KBM-7 (cell line): ENCODE data around the gene SLC4A9.

Experiments
- DNase-seq: peaks from one replicate; pipeline ENCODE4 v3.0.0-alpha.2; 2015
- in situ Hi-C: fragments of 300-500 bp; cut with MboI; formaldehyde crosslinking; loops from 2 replicates; pipeline ENCODE4 v1.14.3; 2020; ENCODE audit warnings: low sequenced_read_pairs, low pct_unique_long_range_greater_than_20kb, mixed read lengths

SLC4A9 gene

DNA sequence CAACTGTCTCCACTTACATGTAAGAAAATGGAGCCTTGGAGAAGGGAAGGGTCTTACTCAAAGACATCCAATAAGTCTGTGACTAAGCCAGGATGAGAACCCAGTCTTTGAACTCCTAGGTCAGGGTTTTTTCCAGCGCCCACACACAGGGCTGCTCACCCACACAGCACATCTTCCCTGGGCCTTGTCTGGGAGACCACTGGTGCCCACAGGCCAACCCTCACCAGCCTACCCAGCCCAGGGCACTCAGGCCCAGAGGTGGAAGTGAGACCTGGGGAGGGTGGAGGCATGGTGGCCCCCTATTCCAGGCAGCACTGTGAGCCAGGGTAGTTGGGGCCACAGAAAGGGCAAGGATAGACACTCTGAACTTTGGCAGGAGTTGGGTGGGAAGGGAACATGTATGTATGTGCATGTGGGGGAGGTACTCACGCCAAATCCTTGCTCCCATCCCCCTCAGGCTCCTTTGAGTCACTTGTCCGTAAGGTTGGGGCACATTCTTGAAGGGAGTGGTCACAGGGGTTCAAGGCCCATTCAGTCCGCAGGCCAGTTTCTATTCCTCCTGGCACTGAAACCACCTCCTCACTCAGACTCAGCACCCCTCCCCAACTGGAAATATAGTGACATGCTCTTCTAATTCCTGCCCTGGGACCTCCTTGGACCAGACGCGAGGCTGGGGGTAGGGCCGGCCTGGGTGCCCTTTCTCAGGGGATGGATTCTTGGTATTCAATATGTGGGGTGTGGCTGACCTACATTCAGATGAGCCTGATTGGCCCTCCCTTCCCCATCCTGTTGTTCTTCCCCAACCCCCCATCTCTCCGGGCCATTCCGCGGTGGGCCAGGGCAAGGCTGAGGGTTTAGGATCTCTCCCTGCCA is 2.9 kb upstream of the SLC4A9 start:
- in situ Hi-C loops: loop anchor here (10.0 kb wide), 1 partner anchor 112 kb away; no protein-coding TSS in a partner anchor

DNA sequence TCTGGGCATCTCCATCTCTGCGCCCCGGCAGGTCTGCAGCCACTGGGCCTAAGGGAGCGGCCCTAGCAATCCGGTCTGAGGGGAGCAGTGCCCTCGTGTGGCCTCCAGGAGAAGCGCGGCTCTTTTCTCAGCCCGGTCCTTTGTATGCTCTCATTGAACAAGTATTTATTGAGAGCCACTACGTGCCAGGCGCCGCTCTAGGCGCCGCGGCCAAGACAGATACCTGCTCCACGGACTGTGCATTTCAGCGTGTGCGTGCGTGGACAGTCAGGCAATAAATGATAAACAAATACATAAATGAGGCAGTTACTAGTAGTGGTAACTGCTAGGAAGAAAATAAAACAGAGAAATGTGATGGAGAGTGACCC is 2.3 kb upstream of the SLC4A9 start:
- DNase-seq: peak; percentile 90
- in situ Hi-C loops: loop anchor here (10.0 kb wide), 1 partner anchor 113 kb away; no protein-coding TSS in a partner anchor

More for the DNA sequence above, 2.9 kb upstream of the SLC4A9 start:
- DNase-seq: no peak

DNA sequence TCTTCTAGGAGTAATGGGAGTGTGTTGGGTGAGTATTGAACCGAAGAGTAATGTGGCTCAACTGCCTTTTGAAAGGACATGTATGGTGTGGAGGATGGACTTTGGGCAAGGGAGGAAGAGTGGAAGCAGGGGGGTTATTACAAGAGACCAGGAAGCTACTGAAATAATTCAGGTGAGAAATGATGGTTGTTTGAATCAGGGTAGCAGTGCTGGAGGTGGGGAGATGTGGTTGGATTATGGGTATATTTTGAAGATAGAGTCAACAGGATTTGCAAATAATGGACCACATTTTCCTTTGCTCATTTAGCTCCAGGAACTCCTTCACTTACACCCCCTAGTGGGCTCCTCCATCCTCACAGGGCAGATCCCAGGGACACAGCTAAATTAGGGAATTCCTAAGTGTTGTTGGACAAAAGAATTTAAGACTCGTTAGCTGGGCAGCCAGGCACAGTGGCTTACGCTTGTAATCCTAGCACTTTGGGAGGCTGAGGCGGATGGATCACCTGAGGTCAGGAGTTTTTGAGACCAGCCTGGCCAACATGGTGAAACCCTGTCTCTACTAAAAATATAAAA is 1.2 kb upstream of the SLC4A9 start:
- no peak for DNase-seq
- in situ Hi-C loops: loop anchor here (10.0 kb wide), 1 partner anchor 114 kb away; no protein-coding TSS in a partner anchor

DNA sequence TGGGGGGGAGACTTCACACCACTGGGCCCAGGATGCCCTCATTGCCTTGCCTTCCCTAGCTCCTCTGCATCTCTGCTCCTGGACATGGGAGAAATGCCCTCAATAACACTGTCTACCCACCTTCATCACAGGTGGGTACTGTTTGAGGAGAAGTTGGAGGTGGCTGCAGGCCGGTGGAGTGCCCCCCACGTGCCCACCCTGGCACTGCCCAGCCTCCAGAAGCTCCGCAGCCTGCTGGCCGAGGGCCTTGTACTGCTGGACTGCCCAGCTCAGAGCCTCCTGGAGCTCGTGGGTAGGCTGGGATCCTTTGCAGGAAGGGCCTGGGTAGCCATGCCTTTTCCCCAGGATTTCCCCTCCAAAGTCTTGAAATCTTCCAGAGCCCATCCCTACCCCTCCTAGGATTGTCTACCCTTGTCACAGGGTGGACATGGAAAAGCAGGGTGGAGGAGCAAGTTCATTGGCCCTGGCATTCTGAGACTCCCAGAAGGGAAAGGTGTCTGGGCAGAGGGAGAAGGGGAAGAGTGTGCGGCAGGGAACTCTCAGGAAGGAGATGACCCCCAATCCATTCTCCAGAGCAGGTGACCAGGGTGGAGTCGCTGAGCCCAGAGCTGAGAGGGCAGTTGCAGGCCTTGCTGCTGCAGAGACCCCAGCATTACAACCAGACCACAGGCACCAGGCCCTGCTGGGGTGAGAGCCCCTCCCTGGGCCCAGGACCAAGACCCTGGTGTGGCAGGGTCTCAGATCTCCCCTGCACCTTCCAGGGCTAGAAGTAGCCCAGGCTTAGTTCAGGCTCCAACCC is 886 bp downstream of the SLC4A9 start:
- DNase-seq: no peak
- in situ Hi-C loops: loop anchor here (10.0 kb wide), 1 partner anchor 354 kb away; no protein-coding TSS in a partner anchor

DNA sequence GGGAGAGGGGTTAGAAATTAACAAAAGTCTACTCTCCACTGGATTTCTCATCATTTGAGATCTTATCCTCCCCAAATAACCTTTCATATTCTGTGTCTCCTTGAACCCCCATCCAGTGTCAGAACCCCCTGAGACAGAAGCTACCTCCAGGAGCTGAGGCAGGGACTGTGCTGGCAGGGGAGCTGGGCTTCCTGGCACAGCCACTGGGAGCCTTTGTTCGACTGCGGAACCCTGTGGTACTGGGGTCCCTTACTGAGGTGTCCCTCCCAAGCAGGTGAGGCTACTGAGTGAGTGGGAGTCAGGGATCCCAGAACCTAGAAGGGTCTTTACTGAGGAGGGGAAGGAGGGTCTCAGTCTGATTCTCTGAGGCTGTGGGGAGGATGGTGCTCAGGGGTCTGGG is 1.9 kb downstream of the SLC4A9 start:
- in situ Hi-C loops: loop anchor here (10.0 kb wide), 1 partner anchor 353 kb away; no protein-coding TSS in a partner anchor
- DNase-seq: no peak

DNA sequence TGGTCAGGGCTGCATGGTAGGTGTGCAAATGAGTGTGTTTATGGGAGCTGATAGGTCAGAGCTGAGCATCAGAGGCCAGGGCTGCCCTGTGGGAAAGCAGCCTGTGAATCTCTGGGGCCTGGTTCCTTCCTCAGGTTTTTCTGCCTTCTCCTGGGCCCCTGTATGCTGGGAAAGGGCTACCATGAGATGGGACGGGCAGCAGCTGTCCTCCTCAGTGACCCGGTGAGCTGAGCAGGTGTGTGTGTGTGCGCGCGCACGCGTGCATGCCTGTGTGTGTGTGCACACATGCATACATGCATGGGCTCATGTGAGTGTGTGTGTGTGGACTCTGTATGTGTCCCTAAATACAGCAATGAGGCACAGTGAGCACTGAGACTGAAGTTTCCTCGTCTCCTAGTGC is 2.3 kb downstream of the SLC4A9 start:
- in situ Hi-C loops: loop anchor here (10.0 kb wide), 1 partner anchor 352 kb away; no protein-coding TSS in a partner anchor

DNA sequence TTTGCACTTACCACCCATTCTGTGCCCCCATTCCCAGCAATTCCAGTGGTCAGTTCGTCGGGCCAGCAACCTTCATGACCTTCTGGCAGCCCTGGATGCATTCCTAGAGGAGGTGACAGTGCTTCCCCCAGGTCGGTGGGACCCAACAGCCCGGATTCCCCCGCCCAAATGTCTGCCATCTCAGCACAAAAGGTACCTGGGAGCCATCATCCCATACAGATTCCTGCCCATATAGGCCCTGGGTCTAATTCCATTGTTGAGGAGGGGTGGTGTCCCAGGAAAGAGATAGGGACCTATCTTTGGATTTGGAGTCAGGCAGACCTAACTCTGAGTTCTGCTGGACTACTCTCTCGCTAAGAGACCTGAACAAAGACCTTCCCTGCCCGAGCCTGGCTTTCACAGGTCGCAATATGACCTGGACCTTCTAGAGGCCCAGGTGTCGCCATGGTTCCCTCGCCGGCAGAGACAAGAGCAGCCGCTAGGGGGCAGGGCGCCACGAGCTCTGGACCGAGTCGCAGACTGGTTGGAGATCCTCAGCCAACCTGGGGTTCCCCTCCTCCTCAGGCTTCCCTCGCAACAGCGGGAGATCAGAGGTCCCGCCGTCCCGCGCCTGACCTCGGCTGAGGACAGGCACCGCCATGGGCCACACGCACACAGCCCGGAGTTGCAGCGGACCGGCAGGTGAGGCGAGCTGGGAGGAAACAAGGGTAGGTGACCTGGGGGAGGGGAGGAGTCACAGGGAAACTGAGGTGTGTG is 3.1 kb downstream of the SLC4A9 start:
- in situ Hi-C loops: loop anchor here (10.0 kb wide), 1 partner anchor 352 kb away; no protein-coding TSS in a partner anchor
- peak; percentile 78 for DNase-seq

More for the DNA sequence above, 2.3 kb downstream of the SLC4A9 start:
- DNase-seq: no peak

DNA sequence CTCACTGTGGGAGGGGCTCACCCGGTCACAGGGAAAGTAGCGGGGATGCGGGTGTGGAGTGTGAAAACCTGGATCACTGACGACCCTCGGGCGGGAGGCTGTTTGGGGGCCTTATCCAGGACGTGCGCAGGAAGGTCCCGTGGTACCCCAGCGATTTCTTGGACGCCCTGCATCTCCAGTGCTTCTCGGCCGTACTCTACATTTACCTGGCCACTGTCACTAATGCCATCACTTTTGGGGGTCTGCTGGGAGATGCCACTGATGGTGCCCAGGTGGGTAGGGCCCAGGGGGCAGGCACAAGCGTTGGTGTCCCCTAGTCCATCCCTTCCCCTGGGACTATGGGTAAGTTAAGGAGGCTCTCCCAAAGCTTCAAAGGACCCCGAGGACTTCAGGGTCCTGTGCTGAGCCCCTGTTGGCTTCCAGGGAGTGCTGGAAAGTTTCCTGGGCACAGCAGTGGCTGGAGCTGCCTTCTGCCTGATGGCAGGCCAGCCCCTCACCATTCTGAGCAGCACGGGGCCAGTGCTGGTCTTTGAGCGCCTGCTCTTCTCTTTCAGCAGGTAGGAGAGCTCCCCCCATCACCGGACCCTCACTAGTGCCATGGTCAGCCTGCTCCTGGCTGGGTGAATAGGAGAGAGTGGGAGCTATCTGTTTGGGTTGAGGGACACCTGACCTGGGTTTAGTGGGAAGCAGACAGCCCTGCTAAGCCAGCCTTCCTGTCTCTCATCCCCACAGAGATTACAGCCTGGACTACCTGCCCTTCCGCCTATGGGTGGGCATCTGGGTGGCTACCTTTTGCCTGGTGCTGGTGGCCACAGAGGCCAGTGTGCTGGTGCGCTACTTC is 3.9 kb downstream of the SLC4A9 start:
- in situ Hi-C loops: loop anchor here (10.0 kb wide), 1 partner anchor 351 kb away; no protein-coding TSS in a partner anchor
- DNase-seq: no peak

DNA sequence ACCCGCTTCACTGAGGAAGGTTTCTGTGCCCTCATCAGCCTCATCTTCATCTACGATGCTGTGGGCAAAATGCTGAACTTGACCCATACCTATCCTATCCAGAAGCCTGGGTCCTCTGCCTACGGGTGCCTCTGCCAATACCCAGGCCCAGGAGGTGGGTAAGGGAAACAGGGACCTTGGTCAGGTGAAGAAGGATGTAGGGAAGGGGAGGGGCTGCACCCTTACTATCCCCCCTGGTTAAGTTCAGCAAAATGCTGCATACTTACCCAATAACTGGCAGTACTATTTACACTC is 4.4 kb downstream of the SLC4A9 start:
- in situ Hi-C loops: loop anchor here (10.0 kb wide), 1 partner anchor 350 kb away; no protein-coding TSS in a partner anchor
- DNase-seq: no peak

DNA sequence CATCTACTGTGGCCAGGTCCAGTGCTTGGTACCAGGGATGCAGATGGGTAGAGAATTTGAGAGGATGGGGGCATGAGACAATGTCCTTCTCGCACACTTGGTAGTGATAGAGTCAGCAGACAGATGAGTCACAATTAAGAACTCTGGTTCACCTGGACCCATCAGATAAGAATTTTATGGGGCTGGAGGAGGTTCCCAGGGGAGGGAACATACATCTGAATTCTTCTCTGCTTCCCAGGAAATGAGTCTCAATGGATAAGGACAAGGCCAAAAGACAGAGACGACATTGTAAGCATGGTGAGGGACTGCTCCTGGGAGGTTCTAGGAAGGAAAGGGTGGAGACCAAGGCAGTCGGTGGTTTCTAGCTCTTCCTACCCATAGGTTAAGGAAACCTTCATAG is 5.3 kb downstream of the SLC4A9 start:
- DNase-seq: no peak
- in situ Hi-C loops: loop anchor here (10.0 kb wide), 1 partner anchor 350 kb away; no protein-coding TSS in a partner anchor

DNA sequence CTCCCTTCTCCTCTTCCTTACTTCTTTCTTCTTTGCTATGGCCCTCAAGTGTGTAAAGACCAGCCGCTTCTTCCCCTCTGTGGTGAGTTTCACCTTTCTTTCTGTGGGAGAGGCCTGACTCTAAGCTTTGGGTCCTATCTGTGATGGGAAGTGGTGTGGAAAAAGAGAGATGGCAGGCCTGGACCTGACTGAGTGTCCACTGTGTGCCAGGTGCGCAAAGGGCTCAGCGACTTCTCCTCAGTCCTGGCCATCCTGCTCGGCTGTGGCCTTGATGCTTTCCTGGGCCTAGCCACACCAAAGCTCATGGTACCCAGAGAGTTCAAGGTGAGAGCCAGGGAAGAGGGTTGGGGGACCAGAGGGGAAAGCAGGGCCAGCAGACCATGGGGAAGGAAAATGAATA is 5.9 kb downstream of the SLC4A9 start:
- in situ Hi-C loops: loop anchor here (10.0 kb wide), 1 partner anchor 349 kb away; no protein-coding TSS in a partner anchor

DNA sequence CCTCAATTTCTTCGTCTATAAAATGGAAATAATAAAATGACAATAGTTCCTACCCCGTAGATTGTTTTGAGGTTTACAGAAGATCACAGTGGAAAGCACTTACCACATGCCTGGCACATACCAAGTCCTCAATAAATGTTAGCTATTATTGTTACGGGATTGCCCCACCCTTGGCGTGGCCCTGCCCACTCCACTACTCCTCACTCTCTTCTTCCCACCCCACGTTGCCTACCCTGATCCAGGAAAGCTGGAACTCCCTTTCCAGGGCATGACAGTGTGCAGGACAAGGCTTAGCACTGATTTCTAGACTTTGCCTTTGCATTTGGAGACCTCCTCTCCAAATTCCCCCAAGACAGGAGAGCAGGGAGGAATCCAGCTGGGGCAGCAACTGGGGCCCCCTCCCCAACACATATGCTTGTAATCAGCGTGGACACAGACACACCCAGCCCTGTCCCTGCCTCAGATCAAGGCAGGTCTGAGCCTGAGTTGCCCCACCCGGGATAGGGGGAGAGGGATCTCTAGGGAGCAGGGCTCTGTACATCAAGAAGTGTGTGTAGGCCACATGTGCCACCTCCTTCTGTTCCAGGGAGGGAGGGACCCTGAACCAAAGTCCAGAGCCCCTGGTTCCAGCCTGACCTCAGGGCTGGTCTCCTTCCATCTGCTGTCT is 6.7 kb downstream of the SLC4A9 start:
- no peak for DNase-seq
- in situ Hi-C loops: loop anchor here (10.0 kb wide), 1 partner anchor 348 kb away; no protein-coding TSS in a partner anchor

More for the DNA sequence above, 5.9 kb downstream of the SLC4A9 start:
- no peak for DNase-seq

DNA sequence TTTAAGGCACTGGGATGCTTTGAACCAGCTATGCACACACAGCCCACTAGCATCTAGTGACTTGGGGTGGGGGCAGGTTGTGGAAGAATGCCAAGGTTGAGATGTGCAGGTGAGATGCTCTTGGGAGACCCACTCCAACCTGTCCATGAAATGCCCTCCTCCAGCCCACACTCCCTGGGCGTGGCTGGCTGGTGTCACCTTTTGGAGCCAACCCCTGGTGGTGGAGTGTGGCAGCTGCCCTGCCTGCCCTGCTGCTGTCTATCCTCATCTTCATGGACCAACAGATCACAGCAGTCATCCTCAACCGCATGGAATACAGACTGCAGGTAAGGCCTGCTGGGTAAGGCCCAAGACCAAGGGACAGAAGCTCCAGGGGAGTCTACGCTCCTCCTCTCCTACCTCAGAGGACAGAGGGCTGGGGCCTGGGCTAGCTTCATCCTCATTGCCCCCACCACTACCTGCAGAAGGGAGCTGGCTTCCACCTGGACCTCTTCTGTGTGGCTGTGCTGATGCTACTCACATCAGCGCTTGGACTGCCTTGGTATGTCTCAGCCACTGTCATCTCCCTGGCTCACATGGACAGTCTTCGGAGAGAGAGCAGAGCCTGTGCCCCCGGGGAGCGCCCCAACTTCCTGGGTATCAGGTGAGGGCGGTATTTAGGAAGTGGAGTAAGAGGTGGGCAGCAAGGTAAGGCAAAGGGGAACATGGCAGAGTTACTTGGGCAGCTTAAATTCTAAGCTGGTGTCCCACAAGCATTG is 7.4 kb downstream of the SLC4A9 start:
- no peak for DNase-seq
- in situ Hi-C loops: loop anchor here (10.0 kb wide), 1 partner anchor 347 kb away; no protein-coding TSS in a partner anchor

DNA sequence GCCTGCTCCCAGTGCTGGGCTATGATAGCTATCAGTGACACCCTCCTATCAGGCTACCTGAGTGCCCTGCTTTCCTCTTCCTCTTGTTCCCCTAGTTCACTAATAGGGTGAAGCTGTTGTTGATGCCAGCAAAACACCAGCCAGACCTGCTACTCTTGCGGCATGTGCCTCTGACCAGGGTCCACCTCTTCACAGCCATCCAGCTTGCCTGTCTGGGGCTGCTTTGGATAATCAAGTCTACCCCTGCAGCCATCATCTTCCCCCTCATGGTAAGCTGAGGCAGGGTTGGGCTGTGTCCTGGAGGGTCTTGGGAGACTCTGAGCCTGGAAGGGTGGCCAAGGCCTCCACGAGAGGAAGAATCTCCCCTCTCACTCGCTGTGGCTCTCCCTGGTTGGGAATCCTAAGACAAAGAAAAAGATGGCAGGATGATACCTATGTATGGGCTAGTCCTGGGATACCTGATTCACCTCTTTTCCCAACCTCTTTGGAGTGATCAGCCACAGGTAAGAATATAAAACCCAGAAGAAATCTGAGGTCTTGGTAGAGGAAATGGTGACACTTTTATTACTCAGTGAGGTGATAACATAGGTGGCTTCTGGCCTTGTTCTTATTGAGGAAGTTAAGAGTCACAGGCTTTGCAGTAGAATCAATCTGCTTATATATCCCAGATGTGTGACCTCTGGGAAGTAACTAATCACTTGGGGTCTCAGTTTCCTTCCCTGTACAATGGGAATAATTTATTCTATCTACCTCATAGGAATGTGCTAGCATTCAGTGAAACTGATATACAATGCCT is 11.6 kb downstream of the SLC4A9 start:
- in situ Hi-C loops: no loop called here
- DNase-seq: no peak

DNA sequence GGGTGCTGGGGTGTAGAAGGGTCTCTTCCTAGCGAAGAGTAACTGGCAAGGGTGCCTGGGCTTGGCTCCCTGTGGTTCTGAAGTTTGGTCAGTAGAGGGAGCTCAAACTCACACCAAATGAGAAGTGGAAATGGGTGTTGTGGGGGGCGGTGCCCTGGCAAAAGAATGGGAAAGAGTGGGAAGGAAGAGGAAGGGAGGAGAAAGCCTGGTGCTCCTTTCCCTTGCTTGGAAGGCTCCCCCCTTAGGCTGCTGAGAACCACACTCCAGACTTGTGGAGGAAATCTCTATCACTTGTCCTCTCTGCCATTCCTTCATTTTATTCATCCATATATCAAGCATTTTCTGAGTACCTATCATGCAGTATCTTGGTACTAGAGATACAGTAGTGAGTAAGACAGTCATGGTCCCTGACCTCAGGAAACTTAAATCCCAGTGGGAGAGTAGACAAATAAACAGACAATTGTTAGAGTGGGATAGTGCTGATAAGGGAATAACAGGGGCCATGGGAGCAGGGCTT is 13.0 kb downstream of the SLC4A9 start:
- in situ Hi-C loops: no loop called here
- DNase-seq: peak; percentile 59

DNA sequence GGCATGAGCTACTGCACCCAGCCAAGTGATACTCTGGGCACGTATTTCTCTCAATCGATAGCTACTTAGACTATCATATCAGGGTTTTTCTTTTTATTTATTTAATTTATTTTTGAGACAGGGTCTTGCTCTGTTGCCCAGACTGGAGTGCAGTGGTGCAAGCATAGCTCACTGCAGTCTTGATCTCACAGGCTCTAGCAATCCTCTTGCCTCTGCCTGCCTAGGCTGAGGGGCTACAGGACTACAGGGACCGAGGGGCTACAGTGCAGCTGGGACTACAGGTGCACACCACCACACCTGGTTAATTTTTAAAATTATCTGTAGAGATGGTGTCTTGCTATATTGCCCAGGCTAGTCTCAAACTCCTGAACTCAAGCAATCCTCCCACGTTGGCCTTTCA is 21.4 kb downstream of the SLC4A9 start:
- no peak for DNase-seq
- in situ Hi-C loops: no loop called here
